GM12878 (cell line): ENCODE data around the gene YJU2.

Source experiments
- CTCF ChIP-seq, 3 experiments: IDR thresholded peaks in 2 of 3; conservative IDR thresholded peaks in 1 of 3; 2 replicates each; pipeline ENCODE4 v1.5.1; 2011; ENCODE audit warnings: low read depth in 3 of 3, low read length in 3 of 3, mild to moderate bottlenecking in 3 of 3, control low read depth in 2 of 3, moderate library complexity in 2 of 3, inconsistent platforms in 1 of 3, mixed read lengths in 1 of 3; ENCODE audit not compliant: control insufficient read depth in 2 of 3, insufficient read depth in 1 of 3; ENCODE audit errors: extremely low read depth in 1 of 3
- EZH2 ChIP-seq: IDR thresholded peaks from 2 replicates; pipeline ENCODE4 v1.6.1; 2012; ENCODE audit warnings: low read depth, mild to moderate bottlenecking, control low read depth, inconsistent platforms, low read length, borderline replicate concordance; ENCODE audit not compliant: control insufficient read depth
- HDAC2 ChIP-seq: fragments of 200-600 bp; sonication (generic); IDR thresholded peaks from 2 replicates; pipeline ENCODE4 v1.6.1; 2017
- MLLT1 ChIP-seq: fragments of 450-650 bp; IDR thresholded peaks from 2 replicates; pipeline ENCODE4 v1.6.1; 2016; ENCODE audit warnings: mild to moderate bottlenecking
- SIN3A ChIP-seq: IDR thresholded peaks from 2 replicates; pipeline ENCODE4 v1.6.1; 2012; ENCODE audit warnings: low read depth, low read length, improper control_type of control experiment
- TCF12 ChIP-seq: IDR thresholded peaks from 2 replicates; pipeline ENCODE4 v1.6.1; 2011; ENCODE audit warnings: low read depth, mild to moderate bottlenecking, low read length
- ZBTB11 ChIP-seq: fragments of 450-650 bp; formaldehyde crosslinking; IDR thresholded peaks from 2 replicates; pipeline ENCODE4 v1.5.0; 2022; ENCODE audit warnings: mild to moderate bottlenecking, missing genetic modification characterization

GRCh38 chr19:4303819-4304537, 57.1 kb downstream of the YJU2 start:
- TF ChIP-seq ZBTB11 (CRISPR knock-in tag) (no peak), SIN3A (no peak), CTCF (IDR thresholded peaks at IDR 0.05 in 2 of 3, conservative IDR thresholded peaks at IDR 0.05 in 1 of 3; ENCODE audit: control insufficient read depth in 2 of 3, extremely low read depth in 1 of 3, insufficient read depth in 1 of 3, low read depth in 3 of 3, low read length in 3 of 3) (no peak), MLLT1 (no peak), TCF12 (no peak), HDAC2 (no peak), EZH2 (no peak)
